ENCODE data around the gene ZNF561.

ZNF561 gene

DNA sequence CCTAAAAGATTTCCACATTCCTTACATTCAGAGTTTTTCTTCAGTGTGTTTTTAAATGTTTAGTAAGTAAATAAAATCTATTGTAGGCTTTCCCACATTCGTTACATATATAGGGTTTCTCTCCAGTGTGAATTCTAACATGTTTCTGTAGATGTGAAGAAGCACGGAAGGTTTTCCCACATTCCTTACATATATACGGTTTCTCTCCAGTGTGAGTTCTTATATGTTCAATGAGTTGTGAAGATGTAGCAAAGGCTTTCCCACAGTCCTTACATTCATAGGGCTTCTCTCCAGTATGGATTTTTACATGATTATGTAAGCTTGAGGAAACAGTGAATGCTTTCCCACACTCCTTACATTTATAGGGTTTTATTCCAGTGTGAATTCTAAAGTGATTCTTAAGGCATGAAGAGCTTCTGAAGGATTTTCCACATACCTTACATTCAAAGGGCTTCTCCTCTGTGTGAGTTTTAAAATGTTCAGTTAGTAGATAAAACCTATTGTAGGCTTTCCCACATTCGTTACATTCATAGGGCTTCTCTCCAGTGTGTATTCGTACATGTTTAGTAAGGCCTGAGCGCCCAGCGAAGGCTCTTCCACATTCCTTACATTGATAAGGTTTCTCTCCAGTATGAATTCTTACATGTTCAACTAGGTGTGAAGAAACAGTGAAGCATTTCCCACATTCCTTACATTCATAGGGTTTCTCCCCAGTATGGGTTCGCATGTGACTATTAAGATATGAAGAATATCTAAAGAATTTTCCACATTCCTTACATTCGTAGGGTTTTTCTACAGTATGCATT, 54.9 kb downstream of the ZNF561 start:
- Histone ChIP-seq H3K9ac (no peak overlapping the region), H3K4me2 (ENCODE audit: low read length) (no peak overlapping the region), H3K27me3 (ENCODE audit: control insufficient read depth, insufficient read depth, low read length) (no peaks in the 10 kb centered on the region), H2AFZ (no peak overlapping the region), H3K4me3 (ENCODE audit: low read depth, low read length) (no peak overlapping the region), H3K36me3 (ENCODE audit: control insufficient read depth, insufficient read depth, low read length) (peaks cover 13% of the 10 kb centered on the region), H3K4me1 (no peaks in the 10 kb centered on the region), H3K79me2 (peaks cover 12% of the 10 kb centered on the region), H3K27ac (no peak overlapping the region), H3K9me3 (ENCODE audit: control insufficient read depth, low read length) (peaks cover 7% of the 10 kb centered on the region)
- TF ChIP-seq, protein P1, sequence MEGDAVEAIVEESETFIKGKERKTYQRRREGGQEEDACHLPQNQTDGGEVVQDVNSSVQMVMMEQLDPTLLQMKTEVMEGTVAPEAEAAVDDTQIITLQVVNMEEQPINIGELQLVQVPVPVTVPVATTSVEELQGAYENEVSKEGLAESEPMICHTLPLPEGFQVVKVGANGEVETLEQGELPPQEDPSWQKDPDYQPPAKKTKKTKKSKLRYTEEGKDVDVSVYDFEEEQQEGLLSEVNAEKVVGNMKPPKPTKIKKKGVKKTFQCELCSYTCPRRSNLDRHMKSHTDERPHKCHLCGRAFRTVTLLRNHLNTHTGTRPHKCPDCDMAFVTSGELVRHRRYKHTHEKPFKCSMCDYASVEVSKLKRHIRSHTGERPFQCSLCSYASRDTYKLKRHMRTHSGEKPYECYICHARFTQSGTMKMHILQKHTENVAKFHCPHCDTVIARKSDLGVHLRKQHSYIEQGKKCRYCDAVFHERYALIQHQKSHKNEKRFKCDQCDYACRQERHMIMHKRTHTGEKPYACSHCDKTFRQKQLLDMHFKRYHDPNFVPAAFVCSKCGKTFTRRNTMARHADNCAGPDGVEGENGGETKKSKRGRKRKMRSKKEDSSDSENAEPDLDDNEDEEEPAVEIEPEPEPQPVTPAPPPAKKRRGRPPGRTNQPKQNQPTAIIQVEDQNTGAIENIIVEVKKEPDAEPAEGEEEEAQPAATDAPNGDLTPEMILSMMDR (IDR thresholded peaks at IDR 0.05) = no peak

Measured in parathyroid adenoma (tissue), 2 donors.